Measurements from ENCODE around the gene UNC5B.
"Not testable (repeated sequence)": the region's sequence is repeated elsewhere in the genome, so short reads cannot be mapped to it uniquely, and the experiment has no call there.

UNC5B gene

DNA sequence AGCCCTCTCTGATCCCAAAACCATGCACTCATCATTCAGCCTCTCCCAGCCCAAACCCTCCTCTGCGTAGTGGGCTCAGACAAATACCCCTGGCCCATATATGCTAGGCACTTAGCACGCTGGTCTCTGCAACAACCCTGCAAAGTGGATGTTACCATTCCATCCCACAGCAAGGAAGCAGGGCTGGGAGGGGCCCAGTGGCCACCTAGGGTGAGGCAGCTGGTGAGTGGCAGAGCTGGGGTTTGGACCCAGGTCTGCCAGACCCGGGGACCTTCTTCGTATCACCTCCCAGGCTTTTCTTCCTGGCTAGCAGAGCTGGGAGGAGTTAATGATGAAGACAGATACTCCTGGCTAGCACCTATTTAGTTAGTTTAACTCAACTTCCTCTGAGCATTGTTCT is 73.6 kb downstream of the UNC5B start:
- no peak for DNase-seq

DNA sequence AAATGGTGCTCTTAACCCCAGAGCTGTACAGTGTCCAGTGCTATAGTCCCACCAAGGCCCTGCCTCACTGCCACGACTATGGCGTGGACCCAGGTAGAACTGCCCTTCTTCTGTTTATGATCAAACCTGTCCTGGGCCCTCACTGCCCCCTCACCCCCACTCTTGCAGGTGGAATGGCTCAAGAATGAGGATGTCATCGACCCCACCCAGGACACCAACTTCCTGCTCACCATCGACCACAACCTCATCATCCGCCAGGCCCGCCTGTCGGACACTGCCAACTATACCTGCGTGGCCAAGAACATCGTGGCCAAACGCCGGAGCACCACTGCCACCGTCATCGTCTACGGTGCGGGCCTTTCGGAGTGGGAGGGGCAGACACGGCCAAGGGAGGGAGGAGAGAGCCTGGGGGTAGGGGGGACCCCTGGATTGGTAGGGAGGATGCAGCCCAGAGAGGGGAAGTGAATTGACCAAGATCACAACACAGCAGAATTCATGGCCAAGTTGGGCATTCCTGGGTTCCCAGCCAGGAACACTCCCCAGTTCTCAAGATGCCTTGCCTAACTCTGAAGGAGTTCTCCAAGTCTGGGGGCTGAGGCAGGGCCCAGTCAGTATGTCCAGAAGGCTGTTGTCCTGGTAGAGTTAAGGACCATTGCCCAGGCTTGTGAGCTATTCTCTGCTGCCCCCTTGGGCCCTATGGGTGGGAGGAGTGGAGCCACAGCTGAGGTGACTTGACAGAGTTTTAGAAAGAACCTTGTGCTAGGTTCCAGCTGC is 74.3 kb downstream of the UNC5B start:
- DNase-seq, result no peak

DNA sequence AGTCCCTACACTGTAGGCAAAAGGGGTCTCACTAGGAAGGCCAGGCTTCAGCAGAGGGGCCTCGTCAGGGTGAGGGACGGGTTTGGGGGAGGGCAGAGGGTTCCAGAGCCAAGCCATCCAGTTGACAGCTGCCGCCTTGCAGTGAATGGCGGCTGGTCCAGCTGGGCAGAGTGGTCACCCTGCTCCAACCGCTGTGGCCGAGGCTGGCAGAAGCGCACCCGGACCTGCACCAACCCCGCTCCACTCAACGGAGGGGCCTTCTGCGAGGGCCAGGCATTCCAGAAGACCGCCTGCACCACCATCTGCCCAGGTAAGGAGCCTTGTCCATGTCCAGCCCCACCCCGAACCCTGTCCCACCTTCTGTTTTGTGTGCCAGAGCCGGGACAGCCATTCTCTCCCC is 75.1 kb downstream of the UNC5B start:
- DNase-seq, result no peak

DNA sequence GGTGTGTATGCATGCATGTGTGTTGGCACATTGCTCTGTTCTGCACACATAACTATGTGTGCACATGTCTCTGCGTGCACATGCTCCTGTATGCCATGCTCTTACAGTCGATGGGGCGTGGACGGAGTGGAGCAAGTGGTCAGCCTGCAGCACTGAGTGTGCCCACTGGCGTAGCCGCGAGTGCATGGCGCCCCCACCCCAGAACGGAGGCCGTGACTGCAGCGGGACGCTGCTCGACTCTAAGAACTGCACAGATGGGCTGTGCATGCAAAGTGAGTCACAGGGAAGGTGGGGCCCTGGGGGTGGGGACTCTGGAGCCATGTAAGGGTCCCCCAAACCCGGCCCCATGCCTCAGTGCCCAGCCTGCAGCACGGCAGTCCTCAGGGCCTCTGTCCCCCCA is 76.1 kb downstream of the UNC5B start:
- no peak for DNase-seq

DNA sequence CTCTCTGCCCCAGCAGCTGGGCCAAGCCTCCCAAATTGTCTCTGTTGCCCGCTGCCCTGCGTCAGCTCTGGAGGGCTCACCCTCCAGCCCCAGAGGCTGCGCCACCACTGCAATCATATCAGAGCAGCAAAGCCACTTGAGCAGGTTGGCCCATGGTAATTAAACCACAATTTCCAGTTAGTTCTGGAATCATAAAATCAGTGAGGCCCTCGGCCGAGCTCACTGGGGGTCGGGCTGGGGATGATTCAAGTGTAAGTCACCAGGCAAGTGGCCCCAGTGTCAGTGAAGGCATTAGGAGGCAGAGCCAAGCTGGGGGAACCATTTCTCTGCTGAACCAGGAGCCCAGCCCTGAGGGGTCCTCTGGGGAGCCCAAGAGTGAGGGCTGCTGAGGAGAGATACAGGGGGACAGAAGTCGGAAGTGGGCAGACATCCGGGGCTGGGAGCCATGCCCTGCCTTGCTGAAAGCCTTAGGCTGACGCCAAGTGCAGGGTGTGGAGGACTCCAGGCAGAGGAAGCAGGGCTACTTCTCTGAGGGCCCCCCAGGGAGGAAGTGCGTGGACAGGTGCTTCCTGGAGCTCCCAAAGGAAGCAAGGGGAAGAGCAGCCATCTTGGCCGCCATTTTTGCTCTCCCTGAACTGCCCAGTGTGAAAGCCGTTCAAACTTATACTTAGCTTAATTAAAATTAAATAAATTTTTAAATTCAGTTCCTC is 77.2 kb downstream of the UNC5B start:
- DNase-seq, result no peak

DNA sequence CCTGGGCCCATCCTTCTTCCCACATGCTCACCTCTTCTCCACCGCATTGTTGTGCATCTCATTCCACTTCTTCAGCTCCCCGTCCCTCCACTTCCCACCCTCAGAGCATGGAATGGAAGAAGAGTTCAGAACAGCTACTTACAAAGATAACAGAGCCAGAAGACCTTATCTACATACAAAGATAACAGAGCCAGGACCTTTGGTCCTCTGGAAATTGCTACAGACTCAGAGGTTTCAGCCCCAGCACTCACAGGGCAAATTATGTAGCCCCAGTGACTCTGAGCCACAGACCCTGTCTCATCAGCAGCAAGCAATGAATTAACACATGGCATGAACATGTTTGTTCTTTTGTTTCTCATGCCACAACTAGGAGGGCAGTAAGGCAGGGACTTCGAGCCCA is 78.0 kb downstream of the UNC5B start:
- no peak for DNase-seq

DNA sequence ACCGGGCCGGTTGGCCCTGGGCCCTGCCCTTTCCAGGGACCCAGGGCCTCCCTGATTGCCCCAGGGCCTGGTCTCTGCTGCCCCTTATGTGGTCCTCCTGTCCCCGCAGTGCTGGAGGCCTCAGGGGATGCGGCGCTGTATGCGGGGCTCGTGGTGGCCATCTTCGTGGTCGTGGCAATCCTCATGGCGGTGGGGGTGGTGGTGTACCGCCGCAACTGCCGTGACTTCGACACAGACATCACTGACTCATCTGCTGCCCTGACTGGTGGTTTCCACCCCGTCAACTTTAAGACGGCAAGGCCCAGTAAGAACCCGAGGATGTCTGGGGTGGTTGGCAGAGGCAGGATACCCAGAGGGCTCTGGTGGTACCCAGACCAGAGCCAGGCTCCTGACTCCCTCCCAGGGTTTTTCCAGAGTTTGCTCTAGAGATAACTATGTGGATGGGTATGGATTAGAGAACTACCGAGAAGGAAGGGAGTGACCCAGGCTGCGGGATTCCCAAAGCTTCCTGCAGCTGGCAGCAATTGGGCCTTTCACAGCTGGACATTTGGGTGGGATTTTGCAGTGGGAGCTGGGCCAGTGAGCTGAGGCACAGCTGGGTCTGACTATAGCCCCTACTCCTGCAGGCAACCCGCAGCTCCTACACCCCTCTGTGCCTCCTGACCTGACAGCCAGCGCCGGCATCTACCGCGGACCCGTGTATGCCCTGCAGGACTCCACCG is 78.6 kb downstream of the UNC5B start:
- no peak for DNase-seq

DNA sequence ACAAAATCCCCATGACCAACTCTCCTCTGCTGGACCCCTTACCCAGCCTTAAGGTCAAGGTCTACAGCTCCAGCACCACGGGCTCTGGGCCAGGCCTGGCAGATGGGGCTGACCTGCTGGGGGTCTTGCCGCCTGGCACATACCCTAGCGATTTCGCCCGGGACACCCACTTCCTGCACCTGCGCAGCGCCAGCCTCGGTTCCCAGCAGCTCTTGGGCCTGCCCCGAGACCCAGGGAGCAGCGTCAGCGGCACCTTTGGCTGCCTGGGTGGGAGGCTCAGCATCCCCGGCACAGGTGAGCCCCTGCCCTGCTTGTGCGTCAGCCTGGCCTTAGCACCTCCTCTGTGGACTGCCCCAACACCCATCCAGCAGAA is 79.1 kb downstream of the UNC5B start:
- no peak for DNase-seq

DNA sequence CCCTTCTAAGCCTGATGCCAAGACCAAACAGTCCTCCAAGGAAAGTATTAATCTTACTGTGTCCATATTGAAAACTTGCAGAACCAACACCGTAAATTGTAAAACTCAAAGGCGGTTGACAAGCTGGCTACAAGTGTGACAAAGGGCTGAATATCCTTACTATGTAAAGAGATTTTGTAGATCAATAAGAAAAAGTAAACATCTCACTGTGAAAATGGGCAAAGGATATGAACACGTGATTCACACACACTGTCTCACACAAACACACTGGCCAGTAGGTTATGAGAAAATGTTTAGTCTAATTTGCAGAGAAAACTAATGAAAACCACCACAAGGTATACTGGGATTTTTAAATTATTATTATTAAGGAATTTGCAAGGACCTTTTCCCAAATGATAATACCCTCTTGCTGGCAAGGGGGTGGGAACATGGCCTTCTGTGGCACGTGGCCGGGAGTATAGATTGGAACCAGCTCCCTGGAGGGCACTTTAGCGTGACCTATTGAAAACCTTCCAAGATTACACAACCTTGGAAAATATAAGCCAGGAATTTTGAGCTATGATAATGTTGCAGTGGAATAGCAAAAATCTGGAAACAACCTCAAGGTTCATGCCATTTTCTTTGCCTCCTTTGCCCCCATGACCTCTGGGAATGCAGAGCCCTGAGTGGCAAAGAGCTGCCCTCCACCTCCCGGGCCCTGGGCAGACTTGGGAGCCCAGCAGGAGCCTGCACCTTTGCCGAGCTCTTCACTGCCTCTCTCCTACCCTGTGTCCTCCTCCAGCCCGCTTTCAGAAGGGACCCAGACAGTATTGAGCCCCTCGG is 80.5 kb downstream of the UNC5B start:
- DNase-seq, result no peak

DNA sequence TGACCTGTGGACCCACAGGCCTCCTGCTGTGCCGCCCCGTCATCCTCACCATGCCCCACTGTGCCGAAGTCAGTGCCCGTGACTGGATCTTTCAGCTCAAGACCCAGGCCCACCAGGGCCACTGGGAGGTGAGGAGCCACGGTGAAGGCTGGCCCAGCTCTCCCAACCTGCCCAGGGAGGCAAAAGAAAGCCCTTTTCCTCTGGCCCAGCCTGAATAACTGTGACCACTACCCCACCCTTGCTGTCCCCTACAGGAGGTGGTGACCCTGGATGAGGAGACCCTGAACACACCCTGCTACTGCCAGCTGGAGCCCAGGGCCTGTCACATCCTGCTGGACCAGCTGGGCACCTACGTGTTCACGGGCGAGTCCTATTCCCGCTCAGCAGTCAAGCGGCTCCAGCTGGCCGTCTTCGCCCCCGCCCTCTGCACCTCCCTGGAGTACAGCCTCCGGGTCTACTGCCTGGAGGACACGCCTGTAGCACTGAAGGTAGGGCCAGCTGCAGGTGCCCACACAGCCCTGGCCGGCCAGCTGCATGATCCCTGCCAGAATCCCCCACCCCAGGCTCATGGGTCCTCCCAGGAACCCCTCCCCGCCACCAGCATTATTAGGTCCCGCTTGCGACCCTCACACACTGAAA is 81.2 kb downstream of the UNC5B start:
- DNase-seq, result no peak

DNA sequence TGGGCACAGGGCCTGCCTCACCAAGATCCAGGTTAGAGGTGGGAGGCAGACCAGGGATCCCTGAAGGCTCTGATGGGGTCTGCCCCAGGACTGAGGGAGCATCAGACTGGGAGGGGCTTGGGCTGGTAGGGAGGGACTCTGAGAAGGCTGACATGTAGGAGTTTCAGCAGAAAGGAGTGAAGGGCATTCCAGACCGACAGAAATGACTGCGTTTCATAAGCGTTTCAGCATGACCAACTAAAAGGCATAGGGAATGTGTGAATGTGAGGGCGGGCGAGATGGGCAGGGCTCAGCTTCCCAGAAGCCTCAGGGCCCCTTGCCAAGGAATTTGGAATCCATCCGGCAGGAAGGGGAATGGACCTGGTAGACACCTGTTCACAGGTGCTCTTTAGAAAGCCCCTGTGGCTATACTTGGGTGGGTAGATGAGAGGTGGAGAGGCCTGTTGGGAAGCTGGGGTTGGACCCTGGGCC is 81.8 kb downstream of the UNC5B start:
- no peak for DNase-seq

DNA sequence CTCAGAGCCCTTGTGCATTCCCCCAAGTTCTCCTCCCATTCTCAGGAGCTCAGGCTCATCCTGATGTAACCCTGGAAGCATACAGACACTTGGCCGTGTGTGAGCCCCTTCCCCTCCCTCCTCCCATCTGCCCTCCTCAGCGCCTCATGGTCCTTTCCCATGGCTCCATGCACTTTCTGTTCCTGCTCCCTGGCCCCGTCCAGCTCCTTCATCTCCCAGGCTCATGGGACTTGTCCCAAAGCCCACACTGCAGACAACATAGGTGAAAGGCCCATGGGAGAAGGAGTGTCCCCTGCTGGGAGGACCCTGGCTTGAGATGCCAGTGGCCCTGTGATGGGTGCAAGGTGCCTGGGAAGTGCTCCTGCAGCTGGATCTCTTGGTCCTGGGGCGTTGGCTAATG is 82.5 kb downstream of the UNC5B start:
- no peak for DNase-seq

DNA sequence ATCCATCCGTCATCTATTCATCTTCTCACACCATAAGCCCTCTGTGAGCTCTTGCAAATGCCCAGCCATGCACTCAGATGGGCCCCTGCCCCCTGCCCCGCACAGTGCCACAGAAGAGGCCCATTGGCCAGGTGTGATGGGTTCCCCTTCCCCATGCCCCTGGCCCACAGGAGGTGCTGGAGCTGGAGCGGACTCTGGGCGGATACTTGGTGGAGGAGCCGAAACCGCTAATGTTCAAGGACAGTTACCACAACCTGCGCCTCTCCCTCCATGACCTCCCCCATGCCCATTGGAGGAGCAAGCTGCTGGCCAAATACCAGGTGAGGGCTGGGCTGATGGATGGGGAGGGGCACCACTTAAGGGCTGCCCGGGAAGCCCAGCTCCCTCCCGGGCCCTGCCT is 83.3 kb downstream of the UNC5B start:
- no peak for DNase-seq

DNA sequence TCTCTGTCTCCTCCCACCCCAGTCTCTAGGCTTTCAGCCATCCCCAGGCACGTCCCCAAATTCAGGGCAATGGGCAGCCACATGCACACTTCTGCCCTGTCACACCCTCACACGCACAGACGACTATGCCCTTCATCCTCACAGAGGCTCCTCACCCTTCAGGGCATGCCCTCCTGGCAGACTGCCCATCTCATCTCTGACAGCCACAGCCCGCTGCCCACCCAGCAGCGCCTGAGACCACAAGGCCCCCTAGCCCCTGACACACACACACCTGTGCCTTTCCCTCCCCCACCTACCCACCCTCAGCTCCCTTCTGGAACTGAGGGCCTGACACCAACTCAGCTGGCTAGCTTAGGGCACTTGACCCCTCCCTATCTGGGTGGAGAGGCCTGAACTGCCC is 83.7 kb downstream of the UNC5B start:
- DNase-seq, result no peak

DNA sequence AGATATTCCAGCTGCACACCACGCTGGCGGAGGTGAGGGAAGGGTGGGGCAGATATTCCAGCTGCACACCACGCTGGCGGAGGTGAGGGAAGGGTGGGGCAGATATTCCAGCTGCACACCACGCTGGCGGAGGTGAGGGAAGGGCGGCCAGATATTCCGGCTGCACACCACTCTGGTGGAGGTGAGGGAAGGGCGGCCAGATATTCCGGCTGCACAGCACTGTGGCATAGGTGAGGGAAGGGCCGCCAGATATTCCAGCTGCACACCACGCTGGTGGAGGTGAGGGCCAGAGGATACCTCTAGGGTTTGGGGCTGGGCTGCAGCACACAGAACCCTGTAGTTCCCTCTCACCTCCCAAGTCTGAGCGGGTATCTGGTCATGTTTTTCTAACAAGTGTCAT is 84.4 kb downstream of the UNC5B start:
- DNase-seq, result not testable (repeated sequence)

DNA sequence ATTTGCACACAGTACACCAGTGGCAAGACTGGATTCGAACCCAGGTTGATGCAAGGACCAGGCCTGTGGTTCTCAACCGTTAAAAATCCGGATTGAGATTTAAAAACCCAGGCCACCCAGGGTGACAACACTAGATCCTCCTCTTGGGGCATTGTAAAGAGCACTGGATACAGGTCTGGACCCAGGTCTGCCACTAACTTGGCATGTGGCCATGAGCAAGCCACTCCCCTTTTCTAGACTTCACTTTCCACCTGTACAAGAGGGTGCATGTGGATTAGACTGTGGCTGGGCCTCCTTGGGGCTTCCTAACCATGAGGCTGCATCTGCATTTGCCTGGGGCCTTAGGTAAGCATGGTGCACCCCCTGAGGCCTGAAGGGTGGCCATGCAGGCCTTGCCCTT is 85.0 kb downstream of the UNC5B start:
- DNase-seq, result no peak

DNA sequence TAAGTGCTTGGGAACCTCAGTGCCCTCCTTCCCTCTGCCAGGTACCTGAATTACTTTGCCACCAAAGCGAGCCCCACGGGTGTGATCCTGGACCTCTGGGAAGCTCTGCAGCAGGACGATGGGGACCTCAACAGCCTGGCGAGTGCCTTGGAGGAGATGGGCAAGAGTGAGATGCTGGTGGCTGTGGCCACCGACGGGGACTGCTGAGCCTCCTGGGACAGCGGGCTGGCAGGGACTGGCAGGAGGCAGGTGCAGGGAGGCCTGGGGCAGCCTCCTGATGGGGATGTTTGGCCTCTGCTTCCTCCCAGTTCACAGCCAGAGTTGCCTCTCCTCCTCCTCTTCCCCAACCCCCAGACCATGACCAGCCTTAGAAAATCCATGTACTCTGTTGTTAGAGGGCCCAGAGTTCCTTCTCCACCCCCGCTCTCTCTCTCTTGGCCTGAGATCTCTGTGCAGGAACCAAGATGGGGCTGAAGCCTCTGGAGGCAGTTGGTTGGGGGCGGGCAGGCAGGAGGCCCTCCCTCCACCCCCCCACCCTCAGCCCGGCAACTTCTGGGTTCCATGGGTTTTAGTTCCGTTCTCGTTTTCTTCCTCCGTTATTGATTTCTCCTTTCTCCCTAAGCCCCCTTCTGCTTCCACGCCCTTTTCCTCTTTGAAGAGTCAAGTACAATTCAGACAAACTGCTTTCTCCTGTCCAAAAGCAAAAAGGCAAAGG is 86.9 kb downstream of the UNC5B start:
- DNase-seq, result no peak

DNA sequence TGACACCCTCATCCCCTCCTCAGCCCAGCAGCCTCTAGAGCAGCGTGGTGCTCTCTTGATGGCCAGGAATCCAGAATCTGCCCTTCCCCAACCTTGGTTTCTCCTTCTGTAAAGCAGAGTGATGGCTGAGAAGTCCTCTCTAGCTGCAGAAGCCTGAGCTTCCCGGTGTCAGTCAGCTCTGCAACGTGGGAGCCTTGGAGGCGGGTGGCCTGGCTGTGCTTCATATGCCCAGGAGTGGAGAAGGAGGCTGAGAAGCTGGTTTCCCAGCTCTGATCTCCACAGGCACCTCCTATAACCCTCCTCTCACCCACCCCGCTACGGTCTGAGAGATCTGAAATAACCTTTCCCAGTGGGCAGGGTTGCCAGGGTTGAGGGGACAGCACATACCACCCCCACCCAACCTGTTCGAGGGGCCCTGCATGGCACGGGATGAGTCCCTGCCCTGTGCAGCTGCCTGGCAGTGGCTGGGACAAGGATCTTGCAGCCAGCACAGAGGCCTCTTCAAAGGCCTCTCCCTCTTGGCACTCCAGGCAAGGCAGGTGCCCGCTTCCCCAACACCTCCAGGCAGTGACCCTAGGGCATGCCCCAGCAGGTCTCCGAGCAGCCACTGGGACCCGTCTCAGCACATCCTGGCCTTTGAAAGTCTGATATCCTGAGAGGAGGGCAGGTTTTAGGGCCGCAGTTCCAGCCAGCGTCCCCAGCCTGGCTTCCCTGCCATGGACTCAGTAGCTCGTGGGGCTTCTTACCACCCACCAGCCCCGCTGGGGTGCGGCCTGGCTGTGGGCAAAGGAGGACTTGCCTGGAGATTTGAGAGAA is 88.4 kb downstream of the UNC5B start:
- DNase-seq, result no peak

DNA sequence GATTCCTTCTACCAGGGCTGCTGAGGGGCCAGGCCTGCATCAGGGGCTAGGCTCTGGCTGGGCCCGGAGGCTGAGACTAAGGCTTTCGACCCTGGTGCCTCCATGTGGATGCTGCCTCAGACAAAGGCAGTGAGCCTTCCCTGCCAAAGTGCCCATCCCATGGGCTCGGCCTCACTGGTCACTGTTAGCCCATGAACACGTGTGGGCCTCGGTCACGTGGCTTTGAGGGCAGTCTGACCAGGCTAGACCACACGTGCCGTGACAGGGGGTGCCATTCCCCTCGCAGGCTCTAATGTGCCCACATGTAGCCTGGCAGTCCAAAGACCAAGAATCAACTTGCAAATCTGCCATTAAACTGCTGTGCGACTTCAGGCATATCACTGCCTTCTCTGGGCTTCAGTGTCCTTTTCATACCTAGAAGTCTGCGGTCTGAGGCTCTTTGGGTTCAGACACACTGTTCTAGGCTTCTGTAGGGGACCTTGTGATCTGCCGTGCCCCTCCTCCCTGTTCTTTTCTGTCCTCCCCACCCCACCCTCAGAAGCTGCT is 89.1 kb downstream of the UNC5B start:
- DNase-seq, result no peak

DNA sequence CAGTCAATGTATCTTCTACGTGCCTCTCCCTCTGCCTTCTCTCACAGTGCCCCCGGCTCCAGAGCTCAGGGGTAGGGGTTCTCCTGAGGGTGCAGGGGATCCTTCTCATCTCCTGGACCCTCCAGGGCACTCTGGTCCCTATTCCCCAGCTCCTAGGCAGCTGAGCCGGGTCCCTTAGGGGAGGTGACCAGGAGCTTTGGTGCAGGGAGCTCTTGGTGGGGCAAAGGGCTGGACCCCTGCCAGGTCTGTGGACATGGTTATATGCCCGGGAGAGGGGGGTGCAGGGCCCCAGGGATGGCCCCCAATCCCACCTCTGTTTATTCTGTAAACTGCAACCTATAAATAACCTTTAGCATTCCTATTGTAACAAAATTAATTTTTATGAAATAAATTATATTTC is 90.1 kb downstream of the UNC5B start:
- DNase-seq, result no peak

Measured in GF-D8 (cell line).